HG03175 (cell line): Measurements from ENCODE around the gene EXOC1.
A peak's percentile ranks its signal among the peaks of the same experiment; 100 is the strongest.
"Not testable (repeated sequence)": the region's sequence is repeated elsewhere in the genome, so short reads cannot be mapped to it uniquely, and the experiment has no call there.

Source experiments
- ATAC-seq: cut with Tn5 transposase; IDR thresholded peaks from one replicate; pipeline ENCODE4 v1.9.1; 2021; ENCODE audit warnings: mild to moderate bottlenecking, moderate library complexity; ENCODE audit not compliant: unreplicated experiment

EXOC1 gene

DNA sequence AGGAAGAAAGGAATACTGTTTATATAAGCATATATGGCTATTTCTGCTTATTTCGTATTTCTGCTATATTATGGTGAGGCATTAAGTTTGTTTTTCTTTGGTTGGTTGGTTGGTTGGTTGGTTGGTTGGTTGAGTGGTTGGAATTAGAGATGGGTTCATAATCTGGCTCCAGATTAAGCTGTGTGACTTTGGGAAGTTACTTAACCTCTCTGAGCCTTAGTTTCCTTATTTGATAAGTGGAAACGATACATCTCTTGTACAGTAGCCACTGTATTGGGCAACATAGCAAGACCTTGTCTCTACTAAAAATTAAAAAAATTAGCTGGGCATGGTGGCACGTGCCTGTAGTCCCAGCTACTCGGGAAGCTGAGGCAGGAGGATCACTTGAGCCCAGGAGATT lies 49.2 kb downstream of the EXOC1 start:
- ATAC-seq: no peak

DNA sequence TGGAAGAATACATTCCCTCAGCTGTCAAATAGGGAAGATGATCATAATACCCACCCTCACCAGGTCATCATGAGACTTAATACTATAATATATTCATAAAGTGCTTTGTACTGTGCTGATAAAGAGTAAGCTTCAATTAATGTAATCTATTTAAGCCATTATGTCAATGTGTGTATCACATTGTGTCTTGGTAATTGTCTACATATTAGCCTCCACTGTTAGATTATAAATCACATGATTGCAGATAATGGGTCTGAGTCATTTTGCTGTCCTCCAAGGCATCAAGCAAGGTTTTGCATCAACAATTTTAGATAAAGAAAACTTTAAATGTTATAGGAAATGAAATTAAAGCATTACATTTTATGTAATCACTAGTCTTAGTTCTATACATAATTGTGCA lies 50.1 kb downstream of the EXOC1 start:
- ATAC-seq: no peak

DNA sequence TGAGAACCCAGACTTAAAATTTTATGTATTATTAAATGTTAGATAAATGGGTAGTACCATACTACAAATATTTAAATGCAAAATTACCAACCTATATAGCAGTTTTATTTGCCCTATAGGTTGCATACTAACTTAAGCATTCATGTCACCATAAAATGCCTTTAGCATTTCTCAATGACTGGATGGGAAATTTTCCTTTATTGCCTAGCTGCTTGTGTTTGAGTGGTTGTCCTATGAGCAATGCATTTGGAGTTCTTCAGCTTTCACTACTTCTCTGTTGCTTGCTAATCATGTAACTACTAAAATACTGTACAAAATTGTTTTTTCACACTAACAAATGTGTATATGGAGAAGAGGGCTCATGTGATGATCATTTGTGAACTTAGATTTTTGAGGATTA lies 51.1 kb downstream of the EXOC1 start:
- ATAC-seq: no peak

DNA sequence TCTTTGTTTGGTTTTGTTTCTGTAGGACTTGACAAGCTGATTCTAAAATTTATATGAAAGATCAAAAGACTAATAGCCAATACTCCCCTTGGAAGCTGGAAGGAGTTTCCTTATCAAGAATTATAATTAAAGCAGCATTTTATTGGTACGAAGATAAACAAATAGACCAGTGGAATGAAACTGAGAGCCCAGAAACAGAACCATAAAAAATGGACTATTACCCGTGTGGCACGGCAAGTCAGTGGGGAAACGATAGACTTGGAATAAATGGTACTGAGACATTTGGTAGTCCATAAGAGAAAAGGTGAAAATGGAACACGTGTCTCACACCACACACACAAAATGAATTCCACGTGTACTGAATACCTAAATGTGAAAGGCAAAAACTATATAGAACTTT lies 52.9 kb downstream of the EXOC1 start:
- no peak for ATAC-seq

DNA sequence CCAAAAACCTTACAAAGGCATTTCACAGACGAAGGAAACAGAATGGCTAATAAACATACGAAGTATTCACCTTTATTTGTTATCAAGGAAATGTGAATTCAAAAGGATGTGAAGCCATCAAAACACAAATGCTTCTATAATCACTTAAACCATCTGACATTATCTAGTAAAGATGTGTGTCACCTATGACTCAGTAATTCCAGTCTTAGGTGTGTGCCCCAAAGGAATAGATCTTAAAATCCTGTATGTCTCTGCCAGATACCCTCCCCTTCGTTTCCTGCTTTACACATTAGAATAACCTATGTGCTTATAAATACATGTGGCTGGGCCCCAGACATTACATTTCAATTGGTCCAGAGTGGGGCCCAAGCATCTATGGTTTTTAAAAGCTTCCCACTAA lies 53.5 kb downstream of the EXOC1 start:
- ATAC-seq: no peak

DNA sequence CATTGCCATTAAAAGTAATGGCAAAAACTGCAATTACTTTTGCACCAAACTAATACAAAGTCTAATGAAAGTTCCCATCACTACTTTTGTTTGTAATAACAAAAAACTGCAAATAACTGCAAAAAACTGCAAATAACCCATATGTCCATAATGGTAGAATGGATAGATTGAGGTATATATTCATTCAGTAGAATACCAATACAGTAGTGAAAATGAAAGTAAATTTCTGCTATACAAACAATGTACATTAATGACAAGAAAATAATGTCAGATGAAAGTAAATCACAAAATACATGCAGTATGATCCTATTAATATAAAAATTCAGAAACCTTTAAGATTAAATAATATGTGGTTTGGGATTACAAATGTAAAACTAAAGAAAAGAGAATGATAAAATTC lies 54.0 kb downstream of the EXOC1 start:
- ATAC-seq: peak; percentile 50

DNA sequence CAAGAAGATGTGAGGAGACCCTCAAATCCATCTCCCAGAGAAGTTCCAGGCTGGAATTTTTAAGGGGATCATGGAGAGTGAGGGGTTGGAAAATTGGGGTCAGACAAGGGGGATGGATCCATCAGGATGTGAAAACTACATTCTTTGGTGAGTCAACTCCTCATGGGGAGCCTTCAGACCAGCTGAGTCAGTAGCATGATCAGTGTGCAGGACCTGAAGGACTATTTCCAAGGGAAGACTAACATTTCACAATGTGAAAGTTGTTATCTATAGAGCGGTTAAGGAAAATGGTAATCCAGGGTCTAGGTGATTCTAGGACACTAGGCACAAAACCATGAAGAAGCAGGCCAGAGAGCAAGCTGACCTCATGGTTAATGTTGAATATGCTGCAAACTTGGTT lies 56.7 kb downstream of the EXOC1 start:
- no peak for ATAC-seq

DNA sequence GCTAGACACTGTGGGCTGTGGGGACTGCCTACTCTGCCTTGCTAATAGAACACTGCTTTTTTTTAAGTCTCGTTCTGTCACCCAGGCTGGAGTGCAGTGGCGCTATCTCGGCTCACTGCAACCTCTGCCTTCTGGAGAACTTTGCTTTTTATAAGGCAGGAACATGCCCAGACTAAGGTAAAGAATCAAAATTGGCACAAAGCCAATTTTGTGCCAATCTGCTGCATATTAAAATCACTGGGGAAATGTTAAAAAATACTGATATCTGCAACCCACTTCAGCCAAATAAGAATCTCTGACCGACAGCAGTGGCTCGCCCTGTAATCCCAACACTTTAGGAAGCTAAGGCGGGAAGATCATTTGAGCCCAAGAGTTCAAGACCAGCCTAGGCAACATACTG lies 58.8 kb downstream of the EXOC1 start:
- ATAC-seq: no peak

DNA sequence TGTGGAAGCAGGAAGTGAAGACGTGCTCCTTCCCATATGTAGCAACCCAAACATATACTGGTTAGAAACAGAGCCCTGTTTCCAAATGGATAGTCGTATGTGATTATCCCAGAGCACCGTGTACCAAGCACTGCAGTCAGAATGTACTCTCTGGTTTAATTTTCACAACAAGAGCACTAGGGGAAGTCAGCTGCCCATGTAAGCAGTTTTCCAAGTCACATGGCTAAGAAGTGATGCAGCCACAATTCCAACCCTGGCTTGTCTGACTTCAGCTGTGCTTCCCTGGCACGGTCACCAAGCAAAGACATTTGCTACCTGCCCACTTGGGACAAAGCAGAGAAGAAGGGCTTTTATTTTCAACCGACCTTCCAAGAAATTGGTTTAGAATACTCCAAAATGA lies 67.1 kb downstream of the EXOC1 start:
- ATAC-seq: no peak

DNA sequence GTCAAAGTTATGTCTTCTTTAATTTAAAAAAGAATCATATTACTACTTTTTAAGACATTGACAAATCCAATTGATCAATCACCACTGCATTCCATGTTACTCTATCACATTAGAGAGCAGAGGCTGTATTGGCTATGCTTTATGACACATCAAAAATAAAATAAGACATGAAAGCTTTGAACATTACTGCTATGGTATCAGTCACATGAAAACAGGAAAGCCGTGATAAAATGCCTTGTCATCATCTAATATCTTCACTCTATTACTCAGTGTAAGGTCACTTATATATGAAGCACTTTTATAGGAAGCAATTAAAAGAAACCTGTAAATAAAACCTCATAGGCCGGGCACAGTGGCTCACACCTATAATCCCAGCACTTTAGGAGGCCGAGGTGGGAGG lies 67.6 kb downstream of the EXOC1 start:
- ATAC-seq: no peak

DNA sequence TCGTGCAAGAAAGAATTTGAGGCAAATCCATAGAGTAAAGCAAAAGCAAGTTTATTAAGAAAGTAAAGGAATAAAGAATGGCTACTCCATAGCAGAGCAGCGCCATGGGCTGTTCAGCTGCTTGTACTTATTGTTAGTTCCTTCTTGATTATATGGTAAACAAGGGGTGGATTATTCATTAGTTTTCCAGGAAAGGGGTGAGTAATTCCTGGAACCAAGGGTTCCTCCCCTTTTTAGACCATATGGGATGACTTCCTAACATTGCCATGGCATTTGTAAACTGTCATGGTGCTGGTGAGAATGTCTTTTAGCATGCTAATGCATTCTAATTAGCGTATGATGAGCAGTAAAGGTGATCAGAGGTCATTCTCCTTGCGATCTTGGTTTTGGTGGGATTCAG lies 71.8 kb downstream of the EXOC1 start:
- ATAC-seq: no peak

DNA sequence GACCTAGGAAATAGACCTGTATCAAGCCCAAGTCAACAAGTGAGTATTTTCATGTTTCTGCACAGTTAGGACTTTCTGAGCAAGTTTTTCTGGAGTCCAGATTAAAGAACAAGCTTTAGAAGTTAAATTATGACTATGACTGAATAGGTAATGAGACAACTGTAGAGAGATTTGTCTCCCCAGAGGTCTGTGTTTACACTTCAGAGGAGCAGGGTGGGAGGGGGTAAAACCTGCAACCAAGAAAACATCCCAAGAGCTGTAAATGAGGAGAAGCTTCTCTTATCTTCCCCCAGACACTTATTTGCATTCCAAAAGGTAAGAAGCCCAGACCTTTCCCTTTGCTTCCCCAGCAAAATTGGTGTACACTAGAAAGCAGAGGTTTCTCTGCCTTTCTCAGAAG lies 73.2 kb downstream of the EXOC1 start:
- no peak for ATAC-seq

DNA sequence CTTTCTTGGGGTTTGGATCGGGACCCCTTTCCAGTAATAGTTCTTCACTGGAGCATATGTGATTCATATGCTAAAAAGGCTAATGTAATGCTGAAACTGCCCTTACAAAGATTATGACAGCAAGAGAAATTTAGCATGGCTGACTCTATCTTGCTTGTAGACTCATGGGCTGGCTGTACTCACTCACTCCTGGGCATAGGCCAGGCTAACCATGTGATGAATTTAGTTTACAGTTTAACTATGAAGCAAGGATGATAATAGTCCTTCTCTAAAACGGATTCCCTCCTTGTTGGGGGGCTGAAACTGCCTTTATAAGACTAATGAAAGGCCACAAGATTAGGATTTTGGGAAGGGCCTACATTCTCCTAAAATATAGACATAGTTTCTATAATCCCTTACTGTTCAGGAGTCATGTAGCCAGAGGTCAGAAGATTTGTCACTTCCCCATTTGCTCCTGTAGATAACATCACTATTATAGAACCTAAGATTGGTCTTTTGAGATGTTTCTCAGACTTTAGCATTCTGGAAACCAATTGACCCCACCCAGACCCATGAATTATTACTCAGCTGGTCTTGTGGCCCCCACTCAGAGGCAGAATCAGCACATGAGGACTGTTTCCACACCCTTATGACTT lies 74.5 kb downstream of the EXOC1 start:
- ATAC-seq: no peak

DNA sequence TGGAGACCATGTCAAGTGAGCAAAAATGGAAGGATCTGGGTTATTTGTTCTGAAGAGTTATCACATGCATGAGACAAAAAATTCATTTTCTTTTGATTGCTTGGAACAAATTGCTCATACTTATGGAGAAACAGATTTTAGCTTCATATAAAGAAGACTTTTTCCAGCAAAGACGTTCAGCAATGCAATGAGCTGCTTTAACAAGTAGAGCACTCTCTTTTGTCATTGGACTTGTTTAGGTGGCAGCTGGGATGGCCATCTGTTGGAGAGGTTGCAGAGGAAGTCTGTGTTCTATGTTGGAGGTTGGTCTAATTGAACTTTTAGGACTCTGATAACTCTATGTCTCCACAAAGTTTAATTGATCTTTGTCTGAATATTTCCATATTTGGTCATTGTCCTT lies 75.4 kb downstream of the EXOC1 start:
- ATAC-seq: no peak

DNA sequence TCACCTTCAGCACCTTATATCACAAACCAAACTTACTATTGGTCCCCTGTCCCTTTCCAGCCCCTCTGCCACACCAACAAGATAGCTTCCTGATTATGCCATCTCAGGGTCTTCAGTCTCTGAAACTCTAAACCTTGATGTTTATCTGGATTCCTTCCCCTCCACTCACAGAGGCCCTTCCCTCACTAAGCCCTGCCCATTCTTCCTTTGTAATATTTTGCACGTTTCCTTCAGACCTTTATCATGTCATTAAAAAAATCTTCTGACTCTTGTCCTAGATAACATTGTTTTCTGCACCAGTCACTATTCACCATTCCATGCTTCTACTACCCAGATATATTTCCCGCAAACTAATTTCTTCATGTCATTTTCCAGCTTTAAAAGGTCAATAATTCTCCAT lies 77.6 kb downstream of the EXOC1 start:
- no peak for ATAC-seq

DNA sequence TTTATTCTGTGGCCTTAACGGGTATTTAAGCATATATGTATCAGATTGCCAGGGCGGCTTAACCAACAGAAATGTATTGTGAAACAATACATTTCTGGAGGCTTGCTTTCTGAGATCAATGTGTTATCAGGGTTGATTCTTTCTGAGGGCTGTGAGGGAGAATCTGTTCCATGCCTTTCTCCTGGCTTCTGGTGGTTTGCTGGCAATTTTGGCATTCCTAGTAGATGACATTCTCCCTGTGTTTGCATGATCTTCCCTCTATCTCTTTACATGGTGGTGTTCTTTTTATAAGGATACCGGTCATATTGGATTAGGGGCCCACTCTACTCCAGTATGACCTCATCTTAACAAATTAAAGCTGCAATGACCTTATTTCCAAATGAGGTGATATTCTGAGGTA lies 78.4 kb downstream of the EXOC1 start:
- ATAC-seq: no peak

DNA sequence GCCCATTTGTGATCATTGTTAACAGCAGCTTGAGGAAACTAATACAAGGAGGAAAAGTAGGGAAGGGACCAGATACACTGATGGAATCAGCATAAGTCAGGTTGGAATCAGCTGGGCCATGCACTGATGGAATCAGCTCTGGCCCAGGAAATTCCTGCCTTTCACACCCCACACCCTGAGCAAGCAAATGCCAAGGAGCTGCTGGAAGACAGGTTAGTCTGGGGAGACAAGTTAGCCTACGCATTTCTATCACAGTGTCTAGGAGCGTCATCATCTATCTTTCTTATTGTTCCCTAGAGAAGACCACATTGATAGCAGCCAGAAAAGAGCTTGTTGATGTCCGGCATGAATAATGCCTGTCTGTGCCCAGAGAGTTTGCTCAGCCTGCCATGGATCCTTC lies 79.1 kb downstream of the EXOC1 start:
- ATAC-seq: no peak

DNA sequence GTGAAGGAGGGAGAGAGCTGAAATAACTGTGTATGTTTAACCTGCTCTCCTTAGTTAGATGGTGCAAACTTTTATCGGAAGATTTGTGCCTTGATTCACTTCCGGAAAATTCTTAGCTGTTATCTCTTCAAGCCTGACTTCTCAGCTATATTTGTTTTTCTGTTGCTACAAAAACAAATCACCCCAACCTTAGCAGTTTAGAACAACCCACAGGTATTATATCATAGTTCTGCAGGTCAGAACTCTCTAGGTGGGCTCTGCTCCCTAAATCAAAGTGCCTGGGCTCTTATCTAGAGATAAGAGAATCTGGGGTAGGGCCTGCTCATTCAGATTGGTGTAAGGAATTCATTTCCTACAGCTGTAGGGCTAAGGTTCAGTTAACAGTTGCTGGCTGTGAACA lies 80.2 kb downstream of the EXOC1 start:
- no peak for ATAC-seq

DNA sequence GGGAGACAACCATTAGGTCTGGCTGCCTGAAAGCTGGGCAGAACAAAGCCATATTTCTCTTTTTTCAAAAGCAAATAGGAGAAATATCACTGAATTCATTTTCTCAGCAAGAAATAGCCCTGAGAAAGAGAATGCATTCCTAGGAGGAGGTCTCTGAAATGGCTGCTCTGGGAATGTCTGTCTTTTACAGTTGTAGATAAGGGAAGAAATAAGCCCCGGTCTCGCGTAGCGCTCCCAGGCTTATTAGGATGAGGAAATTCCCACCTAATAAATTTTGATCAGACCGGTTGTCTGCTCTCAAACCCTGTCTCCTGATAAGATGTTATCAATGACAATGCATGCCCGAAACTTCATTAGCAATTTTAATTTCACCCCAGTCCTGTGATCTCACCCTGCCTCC lies 82.5 kb downstream of the EXOC1 start:
- ATAC-seq: not testable (repeated sequence)

DNA sequence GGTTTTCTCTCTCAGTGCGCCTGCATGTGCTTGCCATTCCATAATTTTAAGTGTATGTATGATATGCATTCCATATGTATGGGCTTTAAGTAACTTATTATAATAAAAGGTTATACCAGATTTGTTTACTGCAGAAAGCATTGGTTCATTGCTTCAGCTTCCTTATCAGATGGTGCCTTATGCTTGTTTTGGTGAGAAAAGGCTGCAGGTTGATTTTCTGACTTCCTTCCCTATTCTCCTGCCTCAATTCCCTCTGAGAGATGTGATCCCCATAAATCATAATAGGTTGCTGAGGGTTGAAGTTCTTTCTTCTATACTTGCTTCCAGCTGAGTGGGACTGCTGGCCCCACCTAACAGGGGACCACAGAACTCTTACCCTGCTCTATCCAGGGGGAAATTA lies 85.0 kb downstream of the EXOC1 start:
- no peak for ATAC-seq

DNA sequence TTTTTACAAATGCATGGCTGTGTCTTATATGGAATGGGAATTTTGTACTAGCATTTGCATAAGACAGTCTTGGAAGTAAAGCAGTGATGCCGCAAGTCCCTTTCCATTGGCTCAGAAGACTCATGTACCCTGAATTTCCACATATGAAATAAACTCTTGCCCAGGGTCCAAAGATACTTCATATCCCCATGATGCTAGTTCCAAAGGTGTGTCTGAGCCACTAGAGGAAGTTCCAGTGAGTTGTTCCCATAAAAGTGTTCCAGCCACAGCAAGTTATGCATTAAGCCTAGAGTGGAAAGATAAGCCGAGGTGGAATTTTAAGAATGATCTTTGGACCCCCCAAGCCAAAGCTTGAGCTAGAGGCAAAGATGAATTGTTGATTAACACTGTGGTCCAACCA lies 86.0 kb downstream of the EXOC1 start:
- ATAC-seq: no peak

DNA sequence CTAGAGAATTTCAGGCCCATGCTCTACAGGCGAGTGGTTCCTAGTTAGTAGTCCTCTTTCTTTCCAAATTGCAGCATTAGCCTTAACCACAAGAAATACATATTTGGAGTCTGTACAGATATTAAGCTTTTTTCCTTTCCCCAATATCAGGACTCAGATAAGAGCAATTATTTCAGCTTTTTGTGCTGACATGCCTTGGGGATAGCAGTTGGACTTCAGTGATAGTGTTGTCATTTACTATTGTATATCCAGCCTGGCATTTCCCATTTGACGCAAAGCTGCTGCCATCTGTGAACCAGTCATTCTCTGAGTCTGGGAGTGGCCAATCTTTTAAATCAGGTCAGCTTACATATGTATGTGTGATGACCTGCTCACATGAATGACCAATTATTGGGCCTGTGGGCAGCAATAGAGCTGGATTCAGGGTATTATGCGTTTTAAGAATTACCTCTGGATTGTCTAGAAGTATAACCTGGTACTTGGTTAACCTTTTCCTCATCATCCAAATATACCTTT lies 88.5 kb downstream of the EXOC1 start:
- no peak for ATAC-seq

DNA sequence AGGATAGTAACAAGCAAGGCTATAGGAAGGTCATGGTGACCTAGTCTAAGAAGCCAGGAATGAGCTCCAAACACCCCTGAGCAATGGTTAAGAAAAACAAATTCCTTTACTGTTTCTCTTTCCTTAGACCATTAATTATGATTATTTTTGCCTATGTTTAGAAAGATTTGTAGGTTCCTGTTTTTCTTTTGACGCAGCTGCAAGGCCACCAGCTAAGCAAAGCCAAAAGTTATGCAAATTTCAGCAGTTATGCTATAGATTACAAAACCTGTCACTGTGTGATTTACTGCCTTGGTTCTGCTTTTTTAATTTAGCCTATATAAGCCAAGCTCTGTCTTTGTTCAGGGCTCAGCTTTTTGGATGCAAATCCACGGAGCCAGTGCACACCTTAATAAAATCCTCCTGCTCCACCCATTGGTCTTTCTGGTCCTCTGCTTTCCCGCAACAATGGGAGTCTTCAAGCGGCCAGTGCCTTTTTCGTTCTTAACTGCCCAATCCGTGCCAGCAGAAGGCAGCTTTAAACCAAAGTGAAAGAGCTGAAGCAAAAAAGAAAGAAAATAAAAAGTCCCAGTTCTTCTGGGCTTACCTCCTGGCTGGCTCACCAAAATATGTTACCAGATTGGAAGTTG lies 93.9 kb downstream of the EXOC1 start:
- peak; percentile 41 for ATAC-seq
